ENCODE data around the gene IZUMO1R.

Gene IZUMO1R

GRCh38 chr11:94302776-94303175 is 1.6 kb upstream of the IZUMO1R start:
- Histone ChIP-seq H3K4me3 (ENCODE audit: low read length) (no peak overlapping the region), H3K36me3 (ENCODE audit: control insufficient read depth, low read depth, low read length) (no peaks in the 10 kb centered on the region), H3K27me3 (ENCODE audit: control insufficient read depth, insufficient read depth, low read length) (no peaks in the 10 kb centered on the region), H3K4me1 (ENCODE audit: control insufficient read depth, low read depth, low read length) (no peaks in the 10 kb centered on the region), H3K27ac (ENCODE audit: low read length) (no peak overlapping the region), H3K9me3 (ENCODE audit: control insufficient read depth, low read depth, low read length) (no peaks in the 10 kb centered on the region), H3K9ac (ENCODE audit: low read length) (no peak overlapping the region)

GRCh38 chr11:94305146-94305545 is 766 bp downstream of the IZUMO1R start:
- Histone ChIP-seq H3K9me3 (ENCODE audit: control insufficient read depth, low read depth, low read length) (no peaks in the 10 kb centered on the region), H3K4me1 (ENCODE audit: control insufficient read depth, low read depth, low read length) (no peaks in the 10 kb centered on the region), H3K27me3 (ENCODE audit: control insufficient read depth, insufficient read depth, low read length) (no peaks in the 10 kb centered on the region), H3K36me3 (ENCODE audit: control insufficient read depth, low read depth, low read length) (no peaks in the 10 kb centered on the region), H3K4me3 (ENCODE audit: low read length) (no peak overlapping the region), H3K27ac (ENCODE audit: low read length) (no peak overlapping the region), H3K9ac (ENCODE audit: low read length) (no peak overlapping the region)

GRCh38 chr11:94307101-94307791 is 2.9 kb downstream of the IZUMO1R start:
- Histone ChIP-seq H3K4me3 (ENCODE audit: low read length) (no peak overlapping the region), H3K4me1 (ENCODE audit: control insufficient read depth, low read depth, low read length) (no peaks in the 10 kb centered on the region), H3K9ac (ENCODE audit: low read length) (no peak overlapping the region), H3K9me3 (ENCODE audit: control insufficient read depth, low read depth, low read length) (no peaks in the 10 kb centered on the region), H3K27ac (ENCODE audit: low read length) (no peak overlapping the region), H3K36me3 (ENCODE audit: control insufficient read depth, low read depth, low read length) (no peaks in the 10 kb centered on the region), H3K27me3 (ENCODE audit: control insufficient read depth, insufficient read depth, low read length) (no peaks in the 10 kb centered on the region)

GRCh38 chr11:94308024-94308423 is 3.6 kb downstream of the IZUMO1R start:
- Histone ChIP-seq H3K9me3 (ENCODE audit: control insufficient read depth, low read depth, low read length) (no peaks in the 10 kb centered on the region), H3K4me3 (ENCODE audit: low read length) (no peak overlapping the region), H3K27me3 (ENCODE audit: control insufficient read depth, insufficient read depth, low read length) (no peaks in the 10 kb centered on the region), H3K9ac (ENCODE audit: low read length) (no peak overlapping the region), H3K27ac (ENCODE audit: low read length) (no peak overlapping the region), H3K4me1 (ENCODE audit: control insufficient read depth, low read depth, low read length) (no peaks in the 10 kb centered on the region), H3K36me3 (ENCODE audit: control insufficient read depth, low read depth, low read length) (no peaks in the 10 kb centered on the region)

- H3K27ac ChIP-seq (ENCODE audit: low read length) = no peak overlapping the region
- no peaks in the 10 kb centered on the region for H3K9me3 ChIP-seq (ENCODE audit: control insufficient read depth, low read depth, low read length)
- no peak overlapping the region for H3K9ac ChIP-seq (ENCODE audit: low read length)
- H3K4me3 ChIP-seq (ENCODE audit: low read length) = no peak overlapping the region
- no peaks in the 10 kb centered on the region for H3K36me3 ChIP-seq (ENCODE audit: control insufficient read depth, low read depth, low read length)
- H3K4me1 ChIP-seq (ENCODE audit: control insufficient read depth, low read depth, low read length) = no peaks in the 10 kb centered on the region
- H3K27me3 ChIP-seq (ENCODE audit: control insufficient read depth, insufficient read depth, low read length) = no peaks in the 10 kb centered on the region
Observed at GRCh38 chr11:94309757-94310156, 5.4 kb downstream of the IZUMO1R start.

GRCh38 chr11:94310191-94310875 is 6.0 kb downstream of the IZUMO1R start:
- Histone ChIP-seq H3K4me3 (ENCODE audit: low read length) (no peak overlapping the region), H3K27me3 (ENCODE audit: control insufficient read depth, insufficient read depth, low read length) (no peaks in the 10 kb centered on the region), H3K27ac (ENCODE audit: low read length) (no peak overlapping the region), H3K4me1 (ENCODE audit: control insufficient read depth, low read depth, low read length) (no peaks in the 10 kb centered on the region), H3K36me3 (ENCODE audit: control insufficient read depth, low read depth, low read length) (no peaks in the 10 kb centered on the region), H3K9me3 (ENCODE audit: control insufficient read depth, low read depth, low read length) (no peaks in the 10 kb centered on the region), H3K9ac (ENCODE audit: low read length) (no peak overlapping the region)

GRCh38 chr11:94312339-94312738 is 8.0 kb downstream of the IZUMO1R start:
- no peaks in the 10 kb centered on the region for H3K9me3 ChIP-seq (ENCODE audit: control insufficient read depth, low read depth, low read length)
- H3K4me1 ChIP-seq (ENCODE audit: control insufficient read depth, low read depth, low read length) = no peaks in the 10 kb centered on the region
- H3K27ac ChIP-seq (ENCODE audit: low read length) = no peak overlapping the region
- no peak overlapping the region for H3K9ac ChIP-seq (ENCODE audit: low read length)
- H3K27me3 ChIP-seq (ENCODE audit: control insufficient read depth, insufficient read depth, low read length) = no peaks in the 10 kb centered on the region
- no peak overlapping the region for H3K4me3 ChIP-seq (ENCODE audit: low read length)
- no peaks in the 10 kb centered on the region for H3K36me3 ChIP-seq (ENCODE audit: control insufficient read depth, low read depth, low read length)

- no peaks in the 10 kb centered on the region for H3K4me1 ChIP-seq (ENCODE audit: control insufficient read depth, low read depth, low read length)
- no peaks in the 10 kb centered on the region for H3K9me3 ChIP-seq (ENCODE audit: control insufficient read depth, low read depth, low read length)
- no peak overlapping the region for H3K9ac ChIP-seq (ENCODE audit: low read length)
- no peaks in the 10 kb centered on the region for H3K27me3 ChIP-seq (ENCODE audit: control insufficient read depth, insufficient read depth, low read length)
- no peak overlapping the region for H3K27ac ChIP-seq (ENCODE audit: low read length)
- H3K4me3 ChIP-seq (ENCODE audit: low read length) = no peak overlapping the region
- H3K36me3 ChIP-seq (ENCODE audit: control insufficient read depth, low read depth, low read length) = no peaks in the 10 kb centered on the region
Observed at GRCh38 chr11:94314064-94314463, 9.7 kb downstream of the IZUMO1R start.

- Histone ChIP-seq H3K27ac (ENCODE audit: low read length) (no peak overlapping the region), H3K9me3 (ENCODE audit: control insufficient read depth, low read depth, low read length) (no peaks in the 10 kb centered on the region), H3K4me3 (ENCODE audit: low read length) (no peak overlapping the region), H3K36me3 (ENCODE audit: control insufficient read depth, low read depth, low read length) (no peaks in the 10 kb centered on the region), H3K9ac (ENCODE audit: low read length) (no peak overlapping the region), H3K4me1 (ENCODE audit: control insufficient read depth, low read depth, low read length) (no peaks in the 10 kb centered on the region), H3K27me3 (ENCODE audit: control insufficient read depth, insufficient read depth, low read length) (no peaks in the 10 kb centered on the region)
Observed at GRCh38 chr11:94315664-94316063, 11.3 kb downstream of the IZUMO1R start.

GRCh38 chr11:94322501-94322900 is 18.1 kb downstream of the IZUMO1R start:
- Histone ChIP-seq H3K36me3 (ENCODE audit: control insufficient read depth, low read depth, low read length) (no peaks in the 10 kb centered on the region), H3K4me3 (ENCODE audit: low read length) (no peak overlapping the region), H3K4me1 (ENCODE audit: control insufficient read depth, low read depth, low read length) (no peaks in the 10 kb centered on the region), H3K27ac (ENCODE audit: low read length) (no peak overlapping the region), H3K27me3 (ENCODE audit: control insufficient read depth, insufficient read depth, low read length) (no peaks in the 10 kb centered on the region), H3K9me3 (ENCODE audit: control insufficient read depth, low read depth, low read length) (no peaks in the 10 kb centered on the region), H3K9ac (ENCODE audit: low read length) (no peak overlapping the region)

- Histone ChIP-seq H3K36me3 (ENCODE audit: control insufficient read depth, low read depth, low read length) (no peaks in the 10 kb centered on the region), H3K9me3 (ENCODE audit: control insufficient read depth, low read depth, low read length) (no peaks in the 10 kb centered on the region), H3K27me3 (ENCODE audit: control insufficient read depth, insufficient read depth, low read length) (no peaks in the 10 kb centered on the region), H3K27ac (ENCODE audit: low read length) (no peak overlapping the region), H3K4me3 (ENCODE audit: low read length) (no peak overlapping the region), H3K9ac (ENCODE audit: low read length) (no peak overlapping the region), H3K4me1 (ENCODE audit: control insufficient read depth, low read depth, low read length) (no peaks in the 10 kb centered on the region)
Observed at GRCh38 chr11:94325681-94326080, 21.3 kb downstream of the IZUMO1R start.

GRCh38 chr11:94326947-94327346 is 22.6 kb downstream of the IZUMO1R start:
- no peaks in the 10 kb centered on the region for H3K27me3 ChIP-seq (ENCODE audit: control insufficient read depth, insufficient read depth, low read length)
- no peak overlapping the region for H3K9ac ChIP-seq (ENCODE audit: low read length)
- H3K27ac ChIP-seq (ENCODE audit: low read length) = no peak overlapping the region
- H3K4me3 ChIP-seq (ENCODE audit: low read length) = no peak overlapping the region
- no peaks in the 10 kb centered on the region for H3K36me3 ChIP-seq (ENCODE audit: control insufficient read depth, low read depth, low read length)
- H3K9me3 ChIP-seq (ENCODE audit: control insufficient read depth, low read depth, low read length) = no peaks in the 10 kb centered on the region
- H3K4me1 ChIP-seq (ENCODE audit: control insufficient read depth, low read depth, low read length) = no peaks in the 10 kb centered on the region

All from iPS-18a (cell line).